ENCODE measurements around the gene NACC2. TPM values are rescaled to one million over a fixed set of nuclear protein-coding genes. Genes with fewer than 3 reads are reported as not detected.
"Not testable (repeated sequence)": the region's sequence is repeated elsewhere in the genome, so short reads cannot be mapped to it uniquely, and the experiment has no call there.

NACC2 gene
- total RNA-seq, 1 donor from 2014 or later: 41.4 TPM

DNA sequence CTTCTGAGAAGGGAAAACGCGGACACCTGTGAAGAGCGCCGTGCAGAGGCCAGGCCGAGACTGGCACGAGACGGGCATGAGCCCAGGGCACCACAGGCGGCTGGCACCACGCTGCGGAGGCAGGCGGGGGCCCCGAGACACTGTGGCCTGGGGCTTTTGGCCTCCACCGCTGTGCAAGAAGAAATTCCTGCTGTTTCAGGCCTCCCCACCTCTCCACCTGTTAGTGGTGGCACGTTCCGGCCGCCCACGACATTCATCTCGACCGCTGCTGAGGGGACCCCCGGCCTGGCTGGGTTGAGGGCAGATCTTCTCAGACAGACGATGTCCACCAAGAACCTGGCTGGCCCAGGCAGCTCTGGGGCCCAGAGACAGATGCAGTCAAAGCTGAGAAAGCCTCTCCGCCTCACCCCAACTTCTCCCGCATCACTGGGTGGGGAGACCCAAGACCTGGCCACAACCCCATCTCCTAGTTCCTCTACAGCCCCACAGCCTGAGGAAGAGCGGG lies 11.5 kb downstream of the NACC2 start:
- no peak for DNase-seq (ENCODE audit: low spot score)

DNA sequence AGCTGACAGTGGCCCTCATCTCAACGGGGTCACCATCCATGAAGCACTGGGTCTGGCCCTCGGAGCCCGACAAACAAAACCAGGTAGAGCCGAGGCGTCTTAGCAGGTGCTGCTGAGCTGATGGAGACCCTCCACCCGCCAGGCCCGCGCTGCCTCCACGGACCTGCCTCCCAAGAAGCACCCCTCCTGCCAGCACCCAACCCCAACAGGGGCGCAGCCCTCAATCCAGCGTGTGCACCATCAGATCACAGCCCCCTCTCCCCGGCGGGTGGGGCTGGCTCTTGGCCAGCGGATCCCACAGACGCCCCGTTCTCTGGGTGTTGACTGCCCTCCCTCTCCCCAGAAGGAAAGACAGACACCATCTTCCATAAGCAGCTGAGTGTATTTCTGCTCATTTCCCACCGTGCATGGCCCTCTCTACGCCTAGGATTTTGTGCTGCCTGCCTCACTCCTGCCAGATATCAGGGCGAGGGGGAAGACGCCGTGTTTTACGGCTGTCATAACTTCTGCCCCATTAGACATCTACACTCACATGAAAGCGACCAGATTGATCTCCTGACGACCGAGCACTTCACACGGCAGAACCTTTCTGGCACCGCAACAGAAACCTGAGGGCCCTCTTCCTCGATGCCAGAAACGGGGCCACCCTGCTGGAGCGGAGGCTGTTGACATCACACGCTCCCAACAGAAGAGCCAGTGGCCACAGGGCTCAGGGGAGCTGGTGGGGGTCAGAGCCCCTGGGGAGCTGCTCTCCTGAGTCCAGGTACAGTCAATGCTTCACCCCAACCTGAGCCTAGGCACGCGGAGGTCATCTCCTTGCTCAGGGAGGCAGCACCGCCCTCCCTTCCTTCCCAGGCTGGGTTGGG lies 12.4 kb downstream of the NACC2 start:
- no peak for DNase-seq (ENCODE audit: low spot score)

DNA sequence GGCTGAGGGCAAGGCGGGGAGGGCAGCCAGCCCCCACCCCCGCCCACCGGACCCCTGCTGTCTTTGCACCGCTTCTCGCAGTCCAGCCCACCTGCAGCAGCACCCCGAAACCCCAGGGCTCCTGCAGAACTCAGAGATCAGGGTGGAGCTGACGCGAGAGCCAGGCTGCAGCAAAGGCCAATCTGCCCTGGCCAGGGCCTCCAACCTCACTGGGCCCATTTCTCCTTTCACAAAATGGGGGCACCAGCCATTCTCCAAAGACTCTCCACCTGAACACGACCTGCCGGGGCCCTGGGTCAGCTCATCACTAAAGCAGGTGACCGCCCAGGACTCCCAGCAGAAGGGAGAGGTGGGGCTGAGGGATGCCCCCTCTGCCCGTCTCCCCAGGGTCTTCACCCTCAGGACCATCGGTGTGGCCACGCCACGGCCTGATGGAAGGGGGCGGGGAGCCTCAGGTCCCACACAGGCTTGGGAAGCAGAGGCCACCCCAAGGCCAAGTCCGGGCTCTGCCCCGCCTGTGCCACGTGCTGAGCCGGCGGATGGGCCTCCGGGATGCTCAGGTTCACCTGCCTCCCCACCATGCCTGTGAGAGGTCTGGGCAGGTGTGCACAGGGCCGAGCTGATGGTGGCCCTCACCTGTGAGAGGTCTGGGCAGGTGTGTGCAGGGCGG lies 13.1 kb downstream of the NACC2 start:
- no peak for DNase-seq (ENCODE audit: low spot score)

DNA sequence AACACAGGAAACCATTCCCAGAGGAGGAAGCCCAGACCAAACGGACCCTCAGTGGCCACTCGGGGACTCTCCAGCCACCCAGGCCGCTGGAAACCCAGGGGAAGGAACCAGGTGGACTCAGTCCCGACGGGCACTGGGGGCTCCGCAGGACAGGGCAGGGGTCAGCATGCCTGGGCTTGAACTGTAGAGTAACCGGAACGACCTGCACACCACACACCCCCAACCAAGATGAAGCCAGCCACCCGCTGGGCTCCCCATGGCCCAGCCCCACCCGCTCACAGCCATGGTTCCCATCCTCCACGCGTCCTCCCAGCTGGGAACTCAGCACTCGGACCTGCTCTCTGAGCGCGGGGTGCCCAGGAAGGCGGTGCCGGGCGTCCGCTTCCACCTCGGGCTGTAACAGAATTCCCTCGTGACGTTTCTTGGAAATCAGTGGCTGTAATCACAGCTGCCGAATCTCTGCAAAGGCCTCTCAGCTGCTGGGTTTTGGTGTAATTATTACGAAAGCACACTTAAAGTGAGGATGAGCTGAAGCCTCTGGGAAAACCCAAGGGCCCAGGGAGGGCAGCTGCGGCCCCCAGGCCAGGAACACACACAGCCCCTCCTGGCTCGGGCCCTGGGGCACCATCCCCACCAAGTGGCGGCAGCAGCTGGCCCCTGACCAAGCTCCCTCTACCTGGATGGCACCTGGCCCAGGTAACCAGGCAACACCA lies 13.8 kb downstream of the NACC2 start:
- DNase-seq (ENCODE audit: low spot score): no peak

DNA sequence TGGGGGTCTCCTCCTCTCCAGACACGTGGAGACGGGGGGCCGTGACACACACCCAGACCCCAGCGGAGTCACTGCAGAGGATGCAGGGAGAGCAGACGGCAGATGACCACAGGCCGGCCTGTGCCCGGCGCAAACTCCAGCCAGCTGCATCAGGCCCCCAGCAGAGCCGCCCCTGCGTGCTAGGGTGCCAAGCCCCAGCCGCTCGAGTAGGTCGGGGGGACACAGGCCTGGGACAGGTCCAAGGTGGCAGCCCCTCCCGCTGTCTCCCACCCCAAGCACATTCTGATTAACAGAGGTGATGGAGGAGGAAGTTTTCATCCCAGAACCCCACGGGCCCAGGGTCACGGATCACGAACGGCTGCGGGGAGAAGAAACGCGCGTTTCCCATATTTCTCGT lies 14.4 kb downstream of the NACC2 start:
- no peak for DNase-seq (ENCODE audit: low spot score)

DNA sequence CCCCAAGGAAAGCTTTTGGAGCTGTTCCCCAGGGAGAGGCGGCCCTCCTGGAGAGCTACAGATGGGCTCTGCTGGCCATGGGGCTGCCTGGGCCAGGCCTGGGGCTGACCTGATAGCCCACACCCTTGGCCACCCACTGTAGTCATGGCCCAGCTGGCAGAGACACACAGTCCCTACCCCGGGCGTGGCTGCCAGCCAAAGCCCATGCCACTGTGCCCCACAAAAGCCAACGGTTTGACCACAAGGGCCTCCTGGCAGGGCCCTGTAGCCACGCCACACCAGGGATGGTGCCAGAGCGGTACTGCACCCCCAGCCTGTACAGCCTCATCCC lies 15.2 kb downstream of the NACC2 start:
- DNase-seq (ENCODE audit: low spot score): no peak

DNA sequence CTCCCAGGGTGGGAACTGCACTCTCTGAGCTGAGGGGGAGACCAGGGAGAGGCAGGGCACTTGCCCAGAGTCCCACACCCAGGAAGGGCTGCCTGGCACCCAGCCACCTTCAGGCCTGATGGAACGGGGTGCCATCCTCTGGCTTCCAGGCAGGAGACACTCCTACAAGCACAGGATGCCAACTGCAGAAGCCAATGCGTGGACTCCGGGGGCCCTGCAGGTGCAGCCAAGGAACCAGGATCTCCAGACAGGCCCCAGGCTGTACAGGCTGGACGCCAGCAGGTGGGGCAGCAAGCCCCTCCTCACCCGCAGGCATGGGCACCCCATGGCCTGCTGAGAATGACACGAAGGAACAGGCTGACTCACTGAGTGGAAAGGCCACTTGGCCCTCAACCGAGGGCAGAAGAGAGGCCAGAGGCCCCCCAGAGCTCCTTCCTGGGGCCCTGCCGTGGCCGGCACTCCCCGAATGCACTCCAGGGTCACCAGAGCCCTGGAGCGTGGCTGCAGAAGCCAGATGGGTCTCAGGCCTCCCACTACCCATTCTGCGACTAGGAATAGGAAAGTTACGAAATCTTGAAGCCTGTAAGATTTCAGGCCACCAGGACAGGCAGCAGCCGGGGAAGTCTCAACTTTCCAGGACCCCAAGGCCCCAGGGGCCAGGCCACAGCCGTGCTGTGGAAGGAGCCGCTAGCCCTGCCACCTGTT lies 15.7 kb downstream of the NACC2 start:
- no peak for DNase-seq (ENCODE audit: low spot score)

DNA sequence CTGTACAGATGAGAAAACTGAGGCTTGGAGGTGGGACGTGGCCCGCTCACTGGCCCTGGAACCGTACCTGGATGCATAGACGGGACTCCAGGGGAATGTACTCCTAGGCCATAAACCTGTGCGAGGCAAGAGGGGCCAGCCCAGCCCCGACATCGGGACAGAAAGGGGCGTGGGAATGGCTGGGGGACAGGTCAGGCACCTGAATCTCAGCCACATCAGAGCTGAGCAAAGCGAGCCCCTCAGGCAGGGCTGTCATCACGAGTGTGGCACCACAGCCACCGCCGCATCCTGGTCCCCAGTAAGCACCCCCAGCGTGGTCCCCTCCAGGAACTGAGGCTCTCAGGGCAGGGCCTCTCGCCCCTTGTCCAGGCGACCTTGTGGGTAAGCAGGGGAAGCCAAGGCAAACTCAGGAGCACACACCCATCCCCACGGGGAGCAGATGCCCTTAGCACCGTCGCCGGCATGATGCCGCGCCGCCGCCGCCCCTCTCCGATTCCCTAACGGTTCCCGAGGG lies 16.5 kb downstream of the NACC2 start:
- no peak for DNase-seq (ENCODE audit: low spot score)

DNA sequence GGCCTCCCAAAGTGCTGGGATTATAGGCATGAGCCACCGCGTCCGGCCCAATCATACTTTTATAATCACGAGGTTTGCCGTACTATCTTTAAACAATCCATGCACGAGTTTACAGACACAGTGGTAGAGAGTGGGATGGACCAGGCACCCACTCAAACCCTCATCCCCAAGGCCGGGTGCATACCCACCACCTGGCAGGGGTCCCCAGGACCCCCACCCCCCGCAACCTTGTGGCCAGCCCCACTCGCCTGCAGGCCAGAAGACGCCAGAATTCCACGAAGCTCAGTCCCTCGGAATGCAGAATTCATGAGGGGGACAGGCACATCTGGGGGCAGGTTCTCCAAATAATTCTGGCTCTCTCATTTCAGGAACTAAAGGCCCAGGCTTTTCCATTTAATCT lies 17.1 kb downstream of the NACC2 start:
- DNase-seq (ENCODE audit: low spot score): no peak

DNA sequence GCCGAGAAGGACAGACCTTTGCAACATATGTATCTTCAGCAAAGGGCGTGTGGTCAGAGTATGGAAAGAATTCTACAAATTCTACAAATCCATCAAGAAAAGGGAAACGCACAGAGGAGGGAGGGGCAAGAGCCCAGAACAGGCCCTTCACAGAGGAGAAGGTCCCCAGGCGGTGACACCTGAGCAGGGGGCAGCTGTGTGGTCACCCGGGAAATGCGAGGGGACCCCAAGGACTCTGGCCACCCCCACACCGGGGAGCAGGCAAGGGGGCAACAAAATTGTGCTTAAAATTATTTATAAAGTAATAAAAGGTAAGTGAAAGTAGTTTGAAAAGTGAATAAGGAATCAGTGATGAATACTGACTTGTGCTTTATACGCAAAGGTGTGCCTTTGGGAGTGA lies 17.6 kb downstream of the NACC2 start:
- no peak for DNase-seq (ENCODE audit: low spot score)

DNA sequence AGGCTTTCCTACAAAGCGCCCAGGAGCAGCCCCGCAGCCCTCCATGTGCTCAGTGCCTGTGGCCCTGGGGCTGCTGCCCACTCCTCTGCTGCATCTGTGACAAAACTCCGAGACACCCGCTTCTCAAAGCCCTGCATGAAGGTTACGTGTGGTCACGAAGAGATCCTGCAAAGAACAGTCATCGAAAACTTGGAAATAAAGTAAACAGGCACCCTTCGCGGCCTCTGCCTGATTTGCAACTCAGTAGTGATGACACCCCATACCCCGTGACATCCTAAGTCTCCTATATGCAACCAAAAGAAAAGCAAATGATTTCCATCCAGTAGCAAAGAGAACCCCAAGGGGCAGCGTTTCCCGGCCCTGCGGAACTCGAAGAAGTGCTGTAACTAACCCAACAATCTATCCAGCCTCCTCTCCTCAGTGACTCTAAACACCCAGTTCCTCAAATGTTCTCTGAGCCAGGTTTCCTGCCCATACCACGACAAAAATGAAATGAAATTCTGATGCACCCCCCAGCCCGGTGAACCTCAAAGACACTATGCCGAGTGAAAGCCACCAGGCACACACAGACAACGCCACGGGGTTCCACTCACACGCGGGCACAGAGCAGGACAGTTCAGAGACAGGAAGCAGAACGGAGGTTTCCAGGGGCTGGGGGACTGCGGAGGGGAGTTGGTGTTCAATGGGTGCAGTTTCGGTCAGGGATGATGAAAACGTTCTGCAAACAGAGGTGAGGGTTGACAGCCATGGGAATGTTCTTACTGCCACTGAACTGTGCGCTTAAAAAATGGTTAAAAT lies 19.0 kb downstream of the NACC2 start:
- DNase-seq (ENCODE audit: low spot score): no peak

DNA sequence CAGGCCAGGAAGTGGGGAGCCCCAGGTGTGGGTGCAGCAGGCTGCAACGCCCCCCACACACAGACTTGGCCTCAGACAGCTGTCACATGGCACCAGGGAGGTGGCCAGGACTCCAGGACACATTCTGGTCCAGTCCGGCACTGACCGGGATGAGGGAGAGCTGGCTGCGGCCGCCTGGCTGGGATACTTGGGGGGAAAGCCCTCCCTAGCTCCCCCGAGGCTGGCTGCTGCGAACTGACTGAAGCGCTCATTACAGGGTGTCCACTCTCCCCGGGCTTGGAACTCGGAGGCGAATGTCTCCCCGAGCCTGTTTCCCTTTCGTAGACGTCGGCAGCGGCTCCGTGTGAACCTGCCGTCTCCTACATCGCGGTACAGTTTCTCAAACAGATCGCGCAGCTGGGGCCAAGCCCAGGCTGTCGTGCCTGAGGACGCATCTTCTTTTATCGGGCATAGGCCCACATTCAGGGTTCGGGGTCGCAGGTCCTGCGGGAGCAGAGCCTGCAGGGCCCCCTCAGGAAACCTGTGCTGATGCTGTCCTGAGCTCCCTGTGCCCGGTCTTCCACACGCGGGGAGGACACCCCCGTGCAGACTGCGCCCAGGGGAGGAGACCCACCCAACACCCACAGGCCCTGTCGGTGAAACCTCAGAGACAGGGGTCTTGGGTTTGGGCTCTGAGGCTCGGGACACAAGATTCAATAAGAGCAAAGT lies 19.8 kb downstream of the NACC2 start:
- DNase-seq (ENCODE audit: low spot score): no peak

DNA sequence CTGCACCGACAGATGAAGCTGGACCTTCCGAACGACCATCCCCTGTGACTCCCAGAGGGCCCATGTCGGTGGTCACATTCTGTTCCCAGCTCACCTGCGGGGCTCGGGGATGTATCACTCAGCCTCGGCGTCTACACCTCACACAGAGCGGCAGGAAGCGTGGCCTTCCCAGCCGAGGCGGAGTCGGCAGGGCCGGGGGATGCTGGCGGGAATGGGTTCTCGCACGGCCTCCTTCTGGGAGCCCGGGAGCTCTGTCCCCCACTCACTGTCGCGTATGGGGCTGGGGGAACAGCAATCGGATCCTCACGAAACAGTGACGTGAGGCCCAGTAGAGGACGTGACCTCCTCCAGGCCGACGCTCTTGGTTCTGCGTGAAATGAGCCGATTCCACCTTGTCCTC lies 20.4 kb downstream of the NACC2 start:
- no peak for DNase-seq (ENCODE audit: low spot score)

DNA sequence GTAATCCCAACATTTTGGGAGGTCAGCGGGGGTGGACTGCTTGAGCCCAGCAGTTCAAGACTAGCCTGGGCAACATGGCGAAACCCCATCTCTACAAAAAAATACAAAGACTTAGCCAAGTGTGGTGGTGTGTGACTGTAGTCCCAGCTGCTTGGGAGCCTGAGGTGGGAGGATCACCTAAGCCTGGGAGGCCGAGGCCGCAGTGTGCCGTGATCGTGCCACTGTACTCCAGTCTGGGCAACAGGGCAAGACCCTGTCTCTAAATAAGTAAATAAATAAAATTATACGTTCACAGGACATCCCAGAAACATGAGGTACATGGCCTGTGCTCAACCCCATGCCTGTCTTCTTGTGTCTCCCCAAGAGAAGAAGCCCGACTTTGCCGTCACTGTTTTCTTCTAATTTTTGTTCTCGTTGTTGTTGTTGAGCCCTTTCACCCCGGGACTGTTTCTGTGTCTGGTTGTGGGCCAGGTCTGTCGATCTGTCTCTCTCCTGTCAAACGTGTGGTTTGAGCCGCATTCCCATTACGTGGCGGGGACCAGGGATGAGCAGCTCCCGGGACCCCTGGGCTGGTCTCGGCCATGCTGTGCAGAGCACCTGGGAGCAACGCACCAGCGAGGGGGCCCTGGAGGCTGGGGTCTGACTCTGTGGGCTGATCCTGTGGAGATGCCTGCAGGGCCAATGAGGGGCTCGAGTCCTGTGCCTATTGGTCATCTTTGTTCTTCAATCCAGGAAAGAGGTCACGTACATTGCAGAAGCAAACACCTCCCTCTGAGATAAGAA lies 32.2 kb downstream of the NACC2 start:
- no peak for DNase-seq (ENCODE audit: low spot score)

DNA sequence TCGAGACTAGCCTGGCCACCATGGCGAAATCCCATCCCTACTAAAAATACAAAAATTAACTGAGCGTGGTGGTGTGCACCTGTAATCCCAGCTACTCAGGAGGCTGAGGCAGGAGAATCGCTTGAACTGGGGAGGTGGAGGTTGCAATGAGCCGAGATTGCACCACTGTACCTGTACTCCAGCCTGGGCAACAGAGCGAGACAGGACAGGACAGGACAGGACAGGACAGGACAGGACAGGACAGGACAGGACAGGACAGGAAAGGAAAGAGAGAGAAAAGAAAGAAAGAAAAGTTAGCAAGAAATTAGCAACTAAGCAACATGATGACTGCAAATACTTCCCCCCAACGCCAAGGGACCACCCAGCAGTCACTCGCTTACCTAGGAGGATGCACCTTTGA lies 33.2 kb downstream of the NACC2 start:
- not testable (repeated sequence) for DNase-seq (ENCODE audit: low spot score)

DNA sequence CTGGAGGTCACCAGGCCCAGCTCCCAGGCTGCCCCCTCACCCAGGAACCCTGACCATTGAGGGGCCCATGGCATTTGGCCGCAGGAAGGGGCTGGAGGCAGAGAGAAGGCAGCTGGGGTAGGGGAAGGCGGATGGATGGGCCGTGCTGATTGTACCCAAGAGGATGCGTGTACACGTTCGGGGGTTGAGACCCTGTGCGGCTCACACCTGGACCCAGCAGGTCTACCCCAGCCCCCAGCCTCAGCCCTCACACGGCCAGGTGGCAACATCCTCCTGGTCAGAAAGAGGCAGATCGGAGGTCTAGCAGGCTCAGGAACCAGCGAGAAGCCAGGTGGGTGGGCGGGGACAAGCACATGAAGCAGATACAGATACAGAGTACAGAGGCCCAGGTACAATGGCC lies 33.7 kb downstream of the NACC2 start:
- peak; percentile 82 for DNase-seq (ENCODE audit: low spot score)

DNA sequence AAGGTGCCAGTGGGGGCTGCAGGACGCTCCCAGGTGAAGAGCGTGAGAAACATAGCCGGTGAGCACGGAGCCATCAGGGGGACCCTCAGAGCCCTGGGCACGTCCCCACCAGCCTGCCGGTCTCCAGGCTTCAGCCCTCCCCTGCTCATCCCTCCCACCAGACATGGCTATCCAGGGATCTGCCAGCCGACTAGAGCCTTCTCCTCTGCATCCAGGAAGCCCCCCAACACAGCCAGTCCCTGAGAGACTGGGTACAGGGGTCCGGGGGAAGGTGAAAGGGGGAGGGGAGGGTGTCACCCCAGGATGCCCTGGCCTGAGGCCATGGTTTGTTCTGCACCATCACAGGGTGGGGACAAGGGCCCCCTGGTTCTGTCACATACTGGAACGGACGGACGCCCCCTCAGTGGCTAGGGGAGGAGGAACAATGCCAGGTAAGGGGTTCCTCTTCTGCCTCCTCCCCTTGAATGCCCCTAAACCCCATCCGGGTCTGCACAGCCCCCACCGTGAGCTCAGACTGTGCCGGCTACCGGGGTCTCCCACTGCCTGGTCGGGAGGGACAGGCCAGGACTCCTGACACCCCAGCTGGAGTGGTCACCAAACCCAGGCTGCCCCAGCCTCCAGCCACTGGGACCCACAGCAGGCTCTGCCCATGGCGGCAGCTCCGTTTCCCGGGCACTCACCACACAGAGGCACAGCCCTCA lies 34.3 kb downstream of the NACC2 start:
- DNase-seq (ENCODE audit: low spot score): peak; percentile 74

Data from mesenteric fat pad (tissue), 1 donor.